ENCODE data around the gene FASTK.

Gene FASTK

DNA sequence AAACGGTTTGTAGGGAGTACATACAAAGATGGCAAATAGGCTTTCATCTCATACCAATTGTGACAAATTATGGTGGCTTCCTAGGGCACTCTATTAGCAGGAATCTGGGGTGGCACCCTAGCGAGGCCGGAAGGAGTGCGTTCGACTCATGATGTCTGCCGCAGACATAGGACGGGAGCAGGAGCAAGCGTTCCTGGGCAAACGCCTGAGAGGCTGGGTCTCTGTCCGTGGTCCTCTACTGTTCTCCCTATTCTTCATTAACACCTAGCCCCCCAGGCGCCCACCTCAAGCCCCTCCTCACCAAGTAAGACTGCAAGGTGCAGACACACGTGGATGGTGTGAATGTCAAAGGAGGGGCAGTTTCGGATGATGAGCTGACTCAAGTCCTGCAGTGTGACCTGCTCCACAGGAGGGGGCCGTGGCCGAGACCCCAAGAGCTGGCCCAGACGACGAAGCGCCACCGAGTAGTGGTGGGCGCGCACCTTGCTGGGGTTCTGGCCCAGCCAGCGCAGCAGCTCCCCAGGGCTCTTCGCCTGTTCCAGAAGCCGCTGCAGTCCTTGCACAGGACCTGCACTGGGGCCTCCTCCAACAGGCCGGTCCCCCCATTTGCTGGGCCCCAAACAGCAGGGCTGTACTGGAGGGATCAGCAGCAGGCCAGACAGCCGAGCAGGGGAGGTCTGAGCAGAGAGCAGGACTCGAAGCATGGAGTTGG, 1.3 kb downstream of the FASTK start:
- Histone ChIP-seq H3K27me3 (ENCODE audit: low read length) (no peaks in the 10 kb centered on the region), H3K9ac (ENCODE audit: low read length) (peak overlapping the region; percentile 82), H2AFZ (ENCODE audit: low read depth, low read length, severe bottlenecking) (no peak overlapping the region), H3K9me2 (replicated peaks; ENCODE audit: insufficient read depth, low read length) (no peaks in the 10 kb centered on the region), H3F3A (ENCODE audit: insufficient read depth) (peaks cover 10% of the 10 kb centered on the region; the same call in 1 of the 2 replicates), H4K20me1 (ENCODE audit: low read depth, low read length) (no peaks in the 10 kb centered on the region), H3K79me2 (ENCODE audit: insufficient read depth, low read length) (peaks cover 29% of the 10 kb centered on the region), H3K36me3 (ENCODE audit: low read length) (no peaks in the 10 kb centered on the region), H3K9me3 (ENCODE audit: insufficient read depth, low read length) (no peaks in the 10 kb centered on the region), H3K4me2 (ENCODE audit: low read depth, low read length, poor library complexity, severe bottlenecking) (peak overlapping the region; percentile 69), H3K4me3 (ENCODE audit: insufficient read depth, low read length, poor library complexity, severe bottlenecking) (peak overlapping the region; percentile 83), H3K27ac (ENCODE audit: low read depth, low read length) (no peak overlapping the region)
- no peak for TF ChIP-seq EZH2phosphoT487 (conservative IDR thresholded peaks at IDR 0.05; ENCODE audit: low read length)
- TF ChIP-seq, protein P1, sequence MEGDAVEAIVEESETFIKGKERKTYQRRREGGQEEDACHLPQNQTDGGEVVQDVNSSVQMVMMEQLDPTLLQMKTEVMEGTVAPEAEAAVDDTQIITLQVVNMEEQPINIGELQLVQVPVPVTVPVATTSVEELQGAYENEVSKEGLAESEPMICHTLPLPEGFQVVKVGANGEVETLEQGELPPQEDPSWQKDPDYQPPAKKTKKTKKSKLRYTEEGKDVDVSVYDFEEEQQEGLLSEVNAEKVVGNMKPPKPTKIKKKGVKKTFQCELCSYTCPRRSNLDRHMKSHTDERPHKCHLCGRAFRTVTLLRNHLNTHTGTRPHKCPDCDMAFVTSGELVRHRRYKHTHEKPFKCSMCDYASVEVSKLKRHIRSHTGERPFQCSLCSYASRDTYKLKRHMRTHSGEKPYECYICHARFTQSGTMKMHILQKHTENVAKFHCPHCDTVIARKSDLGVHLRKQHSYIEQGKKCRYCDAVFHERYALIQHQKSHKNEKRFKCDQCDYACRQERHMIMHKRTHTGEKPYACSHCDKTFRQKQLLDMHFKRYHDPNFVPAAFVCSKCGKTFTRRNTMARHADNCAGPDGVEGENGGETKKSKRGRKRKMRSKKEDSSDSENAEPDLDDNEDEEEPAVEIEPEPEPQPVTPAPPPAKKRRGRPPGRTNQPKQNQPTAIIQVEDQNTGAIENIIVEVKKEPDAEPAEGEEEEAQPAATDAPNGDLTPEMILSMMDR (IDR thresholded peaks at IDR 0.05; ENCODE audit: insufficient read depth, low read length, poor library complexity, severe bottlenecking) = no peak

DNA sequence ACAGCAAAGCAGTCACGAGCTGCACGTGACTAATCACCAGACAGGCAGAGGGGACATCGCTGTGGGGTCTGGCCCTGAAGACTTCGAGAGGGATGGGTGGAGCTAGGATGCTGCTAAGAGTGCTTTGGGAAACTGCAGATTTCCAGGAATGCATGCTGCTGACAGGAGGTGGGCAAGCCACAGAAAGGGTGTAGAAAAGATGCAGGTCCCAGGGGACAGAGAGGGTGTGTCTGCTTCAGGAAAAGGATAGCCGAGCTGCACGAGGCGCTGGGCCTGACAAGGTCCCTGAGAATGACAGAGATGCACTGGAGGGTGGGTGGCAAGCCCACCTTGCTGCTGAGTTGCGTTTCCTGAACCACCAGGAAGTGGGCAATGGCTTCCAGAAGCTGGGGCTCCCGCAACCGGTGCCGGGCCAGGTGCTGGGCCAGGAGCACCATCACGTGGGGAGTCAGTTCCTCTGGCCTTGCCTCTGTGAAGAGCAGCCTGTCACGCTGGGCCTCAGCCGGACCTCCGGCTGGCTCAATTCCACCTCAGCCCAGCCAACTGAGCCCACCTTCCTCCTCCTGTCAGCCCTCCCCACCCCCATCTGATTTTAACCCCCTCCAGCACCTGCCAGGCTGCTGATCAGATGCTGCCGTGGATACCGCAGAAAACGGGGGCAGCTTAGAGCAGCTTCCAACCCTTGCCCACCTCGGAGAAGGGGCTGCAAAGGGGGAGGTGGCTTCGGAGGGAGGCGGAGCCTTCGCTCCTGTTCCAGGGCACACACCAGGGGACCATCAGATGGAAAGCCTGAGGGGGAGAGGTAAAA, 2.2 kb downstream of the FASTK start:
- Histone ChIP-seq H3F3A (ENCODE audit: insufficient read depth) (peaks cover 10% of the 10 kb centered on the region; the same call in 1 of the 2 replicates), H3K4me2 (ENCODE audit: low read depth, low read length, poor library complexity, severe bottlenecking) (peak overlapping the region; percentile 69), H3K9me3 (ENCODE audit: insufficient read depth, low read length) (no peaks in the 10 kb centered on the region), H4K20me1 (ENCODE audit: low read depth, low read length) (no peaks in the 10 kb centered on the region), H3K27me3 (ENCODE audit: low read length) (no peaks in the 10 kb centered on the region), H3K36me3 (ENCODE audit: low read length) (no peaks in the 10 kb centered on the region), H3K9me2 (replicated peaks; ENCODE audit: insufficient read depth, low read length) (no peaks in the 10 kb centered on the region), H3K79me2 (ENCODE audit: insufficient read depth, low read length) (peaks cover 29% of the 10 kb centered on the region), H2AFZ (ENCODE audit: low read depth, low read length, severe bottlenecking) (no peak overlapping the region), H3K27ac (ENCODE audit: low read depth, low read length) (no peak overlapping the region; the same call in 1 of the 2 replicates), H3K9ac (ENCODE audit: low read length) (peak overlapping the region; percentile 11; the same call in 1 of the 2 replicates), H3K4me3 (ENCODE audit: insufficient read depth, low read length, poor library complexity, severe bottlenecking) (no peak overlapping the region)
- no peak for TF ChIP-seq EZH2phosphoT487 (conservative IDR thresholded peaks at IDR 0.05; ENCODE audit: low read length)
- TF ChIP-seq, protein P1 (IDR thresholded peaks at IDR 0.05; ENCODE audit: insufficient read depth, low read length, poor library complexity, severe bottlenecking) = no peak

DNA sequence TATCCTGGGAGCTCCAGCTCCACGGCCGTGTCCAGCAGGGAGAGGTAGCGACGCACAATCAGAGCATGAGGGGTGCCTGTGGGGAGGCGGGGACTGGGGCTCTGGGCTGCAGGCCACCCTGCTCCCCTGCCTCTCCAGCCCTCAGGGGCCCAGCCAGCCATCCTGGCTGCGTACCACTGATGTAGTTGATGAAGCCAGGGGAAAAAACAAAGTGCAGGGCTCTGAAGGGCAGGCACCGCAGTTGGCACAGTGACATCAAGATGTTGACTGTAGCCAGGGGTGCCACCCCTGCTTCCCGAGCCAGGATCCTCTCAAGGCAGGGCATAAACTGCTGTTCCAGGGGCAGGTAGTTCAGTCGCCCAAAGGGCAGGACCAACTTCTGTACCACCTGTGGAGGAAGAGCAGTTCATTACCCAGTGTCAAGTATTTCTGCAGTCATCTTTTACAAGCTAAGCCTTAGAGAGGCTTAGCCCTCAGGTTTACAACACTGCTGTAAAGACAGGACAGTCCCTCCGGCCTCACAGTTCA, 2.8 kb downstream of the FASTK start:
- TF ChIP-seq, protein P1 (IDR thresholded peaks at IDR 0.05; ENCODE audit: insufficient read depth, low read length, poor library complexity, severe bottlenecking) = no peak
- TF ChIP-seq EZH2phosphoT487 (conservative IDR thresholded peaks at IDR 0.05; ENCODE audit: low read length) = no peak
- Histone ChIP-seq H3K36me3 (ENCODE audit: low read length) (no peaks in the 10 kb centered on the region), H3K9me3 (ENCODE audit: insufficient read depth, low read length) (no peaks in the 10 kb centered on the region), H3K4me3 (ENCODE audit: insufficient read depth, low read length, poor library complexity, severe bottlenecking) (no peak overlapping the region), H3K4me2 (ENCODE audit: low read depth, low read length, poor library complexity, severe bottlenecking) (no peak overlapping the region), H2AFZ (ENCODE audit: low read depth, low read length, severe bottlenecking) (no peak overlapping the region), H4K20me1 (ENCODE audit: low read depth, low read length) (no peaks in the 10 kb centered on the region), H3F3A (ENCODE audit: insufficient read depth) (peaks cover 10% of the 10 kb centered on the region; the same call in 1 of the 2 replicates), H3K9me2 (replicated peaks; ENCODE audit: insufficient read depth, low read length) (no peaks in the 10 kb centered on the region), H3K79me2 (ENCODE audit: insufficient read depth, low read length) (peaks cover 25% of the 10 kb centered on the region), H3K27me3 (ENCODE audit: low read length) (no peaks in the 10 kb centered on the region), H3K27ac (ENCODE audit: low read depth, low read length) (no peak overlapping the region; the same call in 1 of the 2 replicates), H3K9ac (ENCODE audit: low read length) (no peak overlapping the region)

Data from SU-DHL-6 (cell line).